IPS-NIHi11 (cell line): ENCODE data around the gene MORC3.
"Not testable (repeated sequence)": the region's sequence is repeated elsewhere in the genome, so short reads cannot be mapped to it uniquely, and the experiment has no call there.

Source experiments
- DNase-seq: peaks from one replicate; pipeline ENCODE4 v3.0.0; 2012; ENCODE audit warnings: mixed read lengths, low spot score

Gene MORC3

DNA sequence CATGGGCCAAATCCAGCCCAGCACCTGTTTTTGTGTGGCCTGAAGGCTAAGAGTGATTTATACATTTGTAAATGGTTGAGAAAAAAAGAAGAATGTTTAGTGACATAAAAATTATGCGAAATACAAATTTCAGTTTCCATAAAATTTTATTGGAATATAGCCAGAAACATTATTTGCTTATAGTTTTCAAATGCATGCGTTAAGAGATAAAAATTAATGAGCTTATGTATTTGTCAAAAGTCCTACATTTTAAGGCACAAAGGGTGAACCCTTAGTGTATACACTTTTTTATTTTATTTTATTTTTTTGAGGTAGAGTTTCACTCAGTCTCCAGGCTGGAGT, 2.1 kb downstream of the MORC3 start:
- no peak for DNase-seq

- no peak for DNase-seq
Observed at GRCh38 chr21:36323032-36323431, 3.0 kb downstream of the MORC3 start.

DNA sequence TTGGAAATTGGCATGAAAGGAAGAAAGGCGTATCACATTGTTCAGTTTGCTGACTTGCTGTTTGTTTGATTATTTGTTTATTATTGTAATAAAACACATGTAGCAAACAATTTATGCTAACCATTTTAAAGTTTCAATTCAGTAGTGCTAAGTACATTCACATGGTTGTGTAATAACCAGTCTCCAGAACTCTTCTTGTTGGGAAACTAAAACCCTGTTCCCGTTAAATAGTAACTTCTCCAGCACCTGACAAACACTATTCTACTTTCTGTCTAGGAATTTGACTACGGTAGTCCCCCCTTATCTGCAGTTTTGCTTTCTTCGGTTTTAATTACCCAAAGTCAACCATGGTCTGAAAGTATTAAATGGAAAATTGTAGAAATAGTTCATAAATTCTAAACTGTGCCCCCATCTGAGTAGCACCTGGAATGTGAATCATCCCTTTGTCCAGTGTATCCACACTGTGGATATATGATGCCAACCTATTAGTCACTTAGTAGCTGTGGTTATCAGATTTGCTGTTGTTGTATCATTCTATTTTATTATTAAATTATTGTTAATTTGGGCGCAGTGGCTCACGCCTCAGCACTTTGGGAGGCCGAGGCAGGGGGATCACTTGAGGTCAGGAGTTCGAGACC, 5.5 kb downstream of the MORC3 start:
- no peak for DNase-seq

DNA sequence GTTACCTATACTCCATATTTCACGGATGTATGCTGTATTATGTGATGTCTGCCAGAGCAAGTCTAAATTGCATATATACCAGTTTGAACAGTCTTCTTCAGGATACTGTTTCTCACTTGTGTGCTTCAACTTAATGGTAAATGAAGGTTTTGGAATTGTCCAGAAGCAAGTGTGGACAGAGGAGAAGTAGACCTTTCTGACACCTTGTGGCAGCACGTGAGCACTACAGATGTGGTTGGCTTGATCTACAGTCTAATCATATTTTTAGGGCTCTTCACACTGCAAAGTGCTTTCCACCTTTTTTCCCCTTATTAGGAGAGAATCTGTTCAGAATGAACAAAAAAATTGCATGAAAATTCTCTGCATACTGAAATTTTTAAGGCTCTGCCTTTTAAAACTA, 10.9 kb downstream of the MORC3 start:
- DNase-seq, result peak; percentile 61

DNA sequence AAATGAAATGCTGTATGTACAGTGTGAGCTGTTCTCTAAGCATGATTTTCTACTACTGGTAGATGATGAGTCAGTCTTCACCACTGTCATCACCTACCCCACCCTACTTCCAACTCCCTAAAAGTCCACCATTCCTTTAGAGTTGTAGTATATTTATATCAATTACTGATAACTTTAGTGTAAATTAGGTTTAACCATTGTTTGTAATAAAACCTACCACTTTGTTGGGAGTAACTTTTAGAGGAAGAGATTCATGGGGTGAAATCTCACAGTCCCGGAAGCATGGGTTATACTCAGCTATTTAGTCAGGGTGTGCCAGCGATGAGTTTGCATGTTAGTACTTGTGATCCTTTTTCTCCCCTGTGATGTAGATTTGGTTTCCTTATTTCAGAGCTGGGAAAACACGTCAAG, 17.1 kb downstream of the MORC3 start:
- DNase-seq, result no peak

GRCh38 chr21:36338975-36339374, 19.0 kb downstream of the MORC3 start:
- DNase-seq, result no peak

- DNase-seq, result not testable (repeated sequence)
Observed at GRCh38 chr21:36342581-36342980, 22.6 kb downstream of the MORC3 start.

DNA sequence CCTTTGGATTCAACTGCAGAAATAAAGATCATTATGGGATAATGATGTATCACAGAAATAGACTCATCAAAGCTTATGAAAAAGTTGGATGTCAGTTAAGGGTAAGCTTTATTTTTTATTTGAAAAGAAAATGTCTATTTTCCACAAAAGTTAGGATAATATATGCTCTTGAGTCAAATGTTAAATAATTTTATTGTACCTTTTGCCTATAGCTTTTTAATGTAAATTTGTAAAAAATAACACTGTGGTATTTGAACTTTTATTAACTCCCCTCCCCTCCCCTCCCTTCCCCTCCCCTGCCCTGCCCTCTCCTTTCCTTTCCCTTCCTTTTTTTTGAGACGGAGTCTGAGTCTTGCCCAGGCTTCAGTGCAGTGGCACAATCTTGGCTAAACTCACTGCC, 24.9 kb downstream of the MORC3 start:
- DNase-seq, result no peak

- DNase-seq, result no peak
Observed at GRCh38 chr21:36347278-36347961, 27.4 kb downstream of the MORC3 start.

DNA sequence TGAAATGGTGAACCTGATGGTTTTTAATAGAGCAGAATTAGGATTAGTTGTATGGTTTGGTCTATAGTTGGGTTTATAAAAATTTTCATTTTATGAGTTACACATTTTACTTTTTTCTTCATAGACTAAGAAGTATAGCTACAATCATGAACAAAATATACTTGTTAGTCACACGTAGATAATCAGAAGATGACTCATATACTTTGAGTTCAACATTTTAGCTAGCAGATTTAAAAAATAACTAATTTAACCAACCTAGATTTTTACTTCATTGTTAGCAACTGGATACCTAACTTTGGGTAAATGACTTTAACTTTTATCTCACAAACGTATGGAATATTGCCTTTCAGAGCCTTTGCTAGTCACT, 27.9 kb downstream of the MORC3 start:
- DNase-seq, result no peak

GRCh38 chr21:36349315-36349714, 29.3 kb downstream of the MORC3 start:
- no peak for DNase-seq

DNA sequence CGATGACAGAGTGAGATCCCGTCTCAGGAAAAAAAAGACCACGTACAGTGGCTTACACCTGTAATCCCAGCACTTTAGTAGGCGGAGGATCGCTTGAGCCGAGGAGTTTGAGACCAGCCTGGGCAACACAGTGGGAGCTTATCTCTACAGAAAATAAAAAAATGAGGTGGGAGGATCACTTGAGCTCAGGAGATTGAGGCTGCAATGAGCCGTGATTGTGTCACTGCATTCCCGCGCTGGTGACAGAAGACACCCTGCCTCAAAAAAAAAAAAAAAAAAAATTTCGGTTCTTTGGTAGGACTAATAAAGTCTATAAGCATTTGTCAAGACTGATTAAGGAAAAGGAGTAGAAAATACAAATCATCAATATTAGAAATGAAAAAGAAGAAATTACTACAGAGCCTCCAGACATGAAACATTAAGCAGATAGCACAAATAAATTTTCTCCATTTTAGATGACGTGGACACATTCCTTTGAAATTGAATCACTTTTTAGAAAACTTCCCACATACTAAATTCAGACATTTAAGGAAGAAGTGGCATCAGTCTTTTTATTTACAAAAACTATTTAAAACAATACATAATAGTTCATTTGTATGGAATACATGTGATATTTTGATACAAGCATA, 30.4 kb downstream of the MORC3 start:
- DNase-seq, result no peak

DNA sequence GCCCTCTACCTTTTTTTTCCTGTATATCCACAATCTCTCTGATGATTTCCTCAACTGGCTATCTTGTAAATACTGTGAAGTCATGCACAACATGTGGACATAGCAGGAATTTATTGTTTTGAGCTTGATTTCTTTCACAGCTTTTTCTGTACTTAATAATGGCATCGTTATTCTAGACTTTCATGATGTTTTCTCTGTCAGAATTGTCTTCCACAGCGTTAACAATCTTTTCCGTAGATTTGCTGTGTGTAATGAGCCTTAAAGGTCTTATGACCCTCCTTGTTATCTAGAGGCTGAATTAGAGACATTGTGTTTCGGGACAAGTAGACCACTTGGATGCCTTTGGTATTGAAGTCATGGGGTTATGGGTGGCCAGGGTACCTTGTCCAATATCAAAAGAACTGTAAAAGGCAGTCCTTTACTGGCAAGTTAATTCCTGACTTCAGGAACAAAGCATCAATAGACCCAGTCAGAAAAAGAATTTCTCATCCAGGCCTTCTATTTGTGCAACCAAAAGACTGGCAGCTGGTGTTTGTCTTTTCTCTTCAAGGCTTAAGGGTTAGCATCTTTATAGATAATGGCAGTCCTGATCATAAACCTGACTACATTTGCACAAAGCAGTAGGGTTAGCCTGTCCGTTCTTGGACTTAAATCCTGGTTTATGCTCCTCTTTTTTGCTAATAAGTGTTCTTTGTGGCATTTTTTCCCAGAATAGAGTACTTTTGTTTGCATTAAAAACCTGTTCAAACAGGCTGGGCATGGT, 35.1 kb downstream of the MORC3 start:
- DNase-seq, result no peak

DNA sequence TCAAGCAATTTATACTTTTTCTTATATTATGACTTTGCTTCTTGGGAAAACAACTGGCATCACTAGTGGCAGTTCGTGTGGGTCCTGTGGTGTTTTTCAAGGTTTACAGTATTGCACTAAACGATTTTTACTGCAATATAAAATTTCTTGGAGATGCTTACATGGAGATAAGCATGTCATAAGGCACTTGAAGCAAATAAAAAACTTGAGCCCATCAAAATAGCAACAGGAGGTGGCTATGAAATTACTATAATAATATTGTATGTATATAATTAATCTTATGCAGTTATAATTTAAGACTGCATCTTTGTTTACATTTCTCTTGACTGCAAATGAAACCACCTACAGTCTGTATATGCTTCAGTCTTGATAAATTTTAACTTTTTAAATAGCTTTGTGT, 35.9 kb downstream of the MORC3 start:
- DNase-seq, result no peak

GRCh38 chr21:36359185-36359584, 39.2 kb downstream of the MORC3 start:
- DNase-seq, result no peak

GRCh38 chr21:36369064-36369685, 49.2 kb downstream of the MORC3 start:
- DNase-seq, result no peak

- DNase-seq, result no peak
Observed at GRCh38 chr21:36375994-36376393, 56.0 kb downstream of the MORC3 start.

DNA sequence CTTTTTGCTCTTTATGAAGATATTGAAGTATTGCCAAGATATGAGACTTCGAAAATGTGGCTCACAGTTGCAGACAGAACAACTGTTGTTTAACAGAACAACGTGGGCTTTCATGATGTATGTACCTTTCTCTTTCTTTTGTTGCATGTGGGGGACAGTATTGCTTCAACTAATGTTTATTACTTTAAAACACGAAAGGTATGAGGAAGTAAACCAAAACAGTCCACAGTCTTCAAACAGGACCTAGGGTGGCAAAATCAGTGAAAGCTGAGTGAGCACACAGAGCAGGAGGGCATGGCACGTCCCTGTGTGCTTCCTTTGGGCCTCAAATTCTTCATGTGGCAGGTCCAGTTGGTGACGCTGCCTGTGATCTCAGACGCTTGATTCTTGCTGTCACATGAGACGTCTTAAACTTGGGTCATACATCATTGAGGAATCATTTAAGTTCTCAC, 57.4 kb downstream of the MORC3 start:
- DNase-seq, result no peak

DNA sequence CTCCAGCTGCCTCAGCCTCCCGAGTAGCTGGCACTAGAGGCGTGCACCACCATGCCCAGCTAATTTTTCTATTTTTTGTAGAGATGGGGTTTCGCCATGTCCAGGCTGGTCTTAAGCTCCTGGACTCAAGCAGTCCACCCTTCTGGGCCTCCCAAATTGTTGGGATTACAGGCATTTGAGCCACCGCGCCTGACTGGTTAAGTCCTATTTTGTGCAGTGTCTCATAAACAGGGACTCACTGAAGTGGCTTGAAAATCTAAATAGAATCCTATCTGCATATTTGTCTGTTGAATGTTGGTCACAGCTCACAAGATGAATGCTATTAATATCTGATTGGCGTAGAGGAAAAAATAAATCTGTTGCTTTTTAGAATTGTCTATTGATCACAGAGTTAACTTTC, 59.3 kb downstream of the MORC3 start:
- no peak for DNase-seq

GRCh38 chr21:36381841-36382589, 62.0 kb downstream of the MORC3 start:
- no peak for DNase-seq

DNA sequence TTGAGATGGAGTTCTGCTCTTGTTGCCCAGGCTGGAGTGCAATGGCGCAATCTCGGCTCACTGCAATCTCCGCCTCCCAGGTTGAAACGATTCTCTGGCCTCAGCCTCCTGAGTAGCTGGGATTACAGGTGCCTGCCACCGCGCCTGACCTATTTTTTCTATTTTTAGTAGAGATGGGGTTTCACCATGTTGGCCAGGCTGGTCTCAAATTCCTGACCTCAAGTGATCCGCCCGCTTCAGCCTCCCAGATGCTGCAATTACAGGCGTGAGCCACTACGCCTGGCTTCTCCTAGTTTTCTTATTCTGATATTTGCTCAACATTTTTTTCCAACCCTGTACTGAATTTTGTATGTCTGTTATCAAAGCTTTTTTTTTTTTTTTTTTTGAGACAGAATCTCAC, 62.7 kb downstream of the MORC3 start:
- not testable (repeated sequence) for DNase-seq

DNA sequence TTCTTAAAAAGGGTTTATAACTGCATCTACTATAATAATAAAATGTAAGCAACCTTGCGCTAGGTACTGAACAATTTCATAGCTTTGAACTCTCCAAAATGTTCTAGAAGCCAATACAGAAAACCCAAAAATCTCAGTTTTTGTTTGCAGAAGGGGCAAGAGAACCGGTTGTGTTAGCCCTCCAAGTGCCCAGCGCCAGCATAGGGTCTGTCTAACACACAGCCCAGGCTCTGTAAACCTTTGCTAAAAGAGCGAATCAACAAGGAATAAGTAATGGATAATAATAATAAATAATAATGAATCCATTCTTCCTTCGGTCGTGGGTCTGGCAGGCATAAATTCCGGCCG, 64.9 kb downstream of the MORC3 start:
- no peak for DNase-seq
